ENCODE data around the gene PPP1R14B. TPM values are rescaled to one million over a fixed set of nuclear protein-coding genes. Genes with fewer than 3 reads are reported as not detected.

Gene PPP1R14B
- total RNA-seq, 4 donors from 2014 or later: 127 to 220 (median 158) TPM

GRCh38 chr11:64220798-64221197, 25.9 kb downstream of the PPP1R14B start:
- no peaks in the 10 kb centered on the region for H3K9me3 ChIP-seq
- no peaks in the 10 kb centered on the region for H3K27me3 ChIP-seq
- TF ChIP-seq EP300 (IDR thresholded peaks at IDR 0.05) (no peak), CTCF (IDR thresholded peaks at IDR 0.05) (no peak), POLR2AphosphoS5 (IDR thresholded peaks at IDR 0.05) (no peak), POLR2A (IDR thresholded peaks at IDR 0.05) (no peak)
- H3K36me3 ChIP-seq: peaks cover 8% of the 10 kb centered on the region
- DNase-seq (ENCODE audit: low spot score in 2 of 2): no peak
- H3K4me3 ChIP-seq: no peak overlapping the region
- no peak overlapping the region for H3K27ac ChIP-seq
- peaks cover 27% of the 10 kb centered on the region for H3K4me1 ChIP-seq
- 82% methylated on average over 5 of the region's 14 CpGs for WGBS

- Histone ChIP-seq H3K27me3 (no peaks in the 10 kb centered on the region), H3K36me3 (peaks cover 8% of the 10 kb centered on the region), H3K9me3 (no peaks in the 10 kb centered on the region), H3K4me3 (no peak overlapping the region), H3K27ac (no peak overlapping the region), H3K4me1 (peaks cover 22% of the 10 kb centered on the region)
- TF ChIP-seq CTCF (IDR thresholded peaks at IDR 0.05): no peak
- TF ChIP-seq POLR2A (IDR thresholded peaks at IDR 0.05): no peak
- no peak for TF ChIP-seq POLR2AphosphoS5 (IDR thresholded peaks at IDR 0.05)
- no peak for TF ChIP-seq EP300 (IDR thresholded peaks at IDR 0.05)
- DNase-seq (ENCODE audit: low spot score in 2 of 2): no peak
- 81% methylated on average over 5 of the region's 17 CpGs for WGBS
Observed at GRCh38 chr11:64220271-64220670, 26.5 kb downstream of the PPP1R14B start.

DNA sequence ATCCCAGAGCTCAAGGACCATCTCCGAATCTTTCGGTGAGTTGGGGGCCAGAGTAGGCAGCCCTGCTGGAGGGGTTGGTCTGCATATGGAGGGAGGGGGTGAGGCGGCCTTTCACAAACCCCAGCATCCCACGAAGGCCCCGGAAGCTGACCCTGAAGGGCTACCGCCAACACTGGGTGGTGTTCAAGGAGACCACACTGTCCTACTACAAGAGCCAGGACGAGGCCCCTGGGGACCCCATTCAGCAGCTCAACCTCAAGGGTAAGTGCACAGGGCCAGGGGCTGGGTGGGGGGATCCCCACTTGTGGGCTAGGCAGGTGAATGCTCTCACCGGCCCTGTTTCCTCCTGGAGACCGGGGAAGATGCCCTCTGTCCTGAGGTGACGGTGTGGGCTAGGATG, 27.0 kb downstream of the PPP1R14B start:
- Histone ChIP-seq H3K9me3 (no peaks in the 10 kb centered on the region), H3K36me3 (peaks cover 8% of the 10 kb centered on the region), H3K4me1 (peaks cover 17% of the 10 kb centered on the region), H3K27ac (no peak overlapping the region), H3K4me3 (no peak overlapping the region), H3K27me3 (no peaks in the 10 kb centered on the region)
- TF ChIP-seq CTCF (IDR thresholded peaks at IDR 0.05): no peak
- TF ChIP-seq EP300 (IDR thresholded peaks at IDR 0.05): no peak
- no peak for TF ChIP-seq POLR2AphosphoS5 (IDR thresholded peaks at IDR 0.05)
- no peak for TF ChIP-seq POLR2A (IDR thresholded peaks at IDR 0.05)
- no CpG with 5 or more reads among the region's 10 CpGs for WGBS
- no peak for DNase-seq (ENCODE audit: low spot score in 2 of 2)

DNA sequence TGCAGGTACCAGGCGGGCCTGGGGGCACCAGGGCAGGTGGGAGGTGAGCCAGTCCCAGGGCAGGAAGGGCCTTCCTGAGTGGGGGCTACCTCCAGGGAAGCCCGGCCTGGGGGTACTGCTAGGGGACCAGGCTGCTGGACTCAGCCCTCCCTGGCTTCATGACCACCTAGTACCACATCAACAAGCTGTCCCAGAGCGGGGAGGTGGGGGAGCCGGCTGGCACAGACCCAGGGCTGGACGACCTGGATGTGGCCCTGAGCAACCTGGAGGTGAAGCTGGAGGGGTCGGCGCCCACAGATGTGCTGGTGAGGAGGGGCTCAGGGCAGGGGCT, 27.4 kb downstream of the PPP1R14B start:
- no peaks in the 10 kb centered on the region for H3K27me3 ChIP-seq
- no peak overlapping the region for H3K4me3 ChIP-seq
- WGBS: 70% methylated on average over 2 of the region's 7 CpGs
- H3K27ac ChIP-seq: no peak overlapping the region
- DNase-seq (ENCODE audit: low spot score in 2 of 2): no peak
- TF ChIP-seq CTCF (IDR thresholded peaks at IDR 0.05): no peak
- no peak for TF ChIP-seq EP300 (IDR thresholded peaks at IDR 0.05)
- no peak for TF ChIP-seq POLR2AphosphoS5 (IDR thresholded peaks at IDR 0.05)
- no peak for TF ChIP-seq POLR2A (IDR thresholded peaks at IDR 0.05)
- H3K9me3 ChIP-seq: no peaks in the 10 kb centered on the region
- peaks cover 13% of the 10 kb centered on the region for H3K4me1 ChIP-seq
- H3K36me3 ChIP-seq: peaks cover 8% of the 10 kb centered on the region

DNA sequence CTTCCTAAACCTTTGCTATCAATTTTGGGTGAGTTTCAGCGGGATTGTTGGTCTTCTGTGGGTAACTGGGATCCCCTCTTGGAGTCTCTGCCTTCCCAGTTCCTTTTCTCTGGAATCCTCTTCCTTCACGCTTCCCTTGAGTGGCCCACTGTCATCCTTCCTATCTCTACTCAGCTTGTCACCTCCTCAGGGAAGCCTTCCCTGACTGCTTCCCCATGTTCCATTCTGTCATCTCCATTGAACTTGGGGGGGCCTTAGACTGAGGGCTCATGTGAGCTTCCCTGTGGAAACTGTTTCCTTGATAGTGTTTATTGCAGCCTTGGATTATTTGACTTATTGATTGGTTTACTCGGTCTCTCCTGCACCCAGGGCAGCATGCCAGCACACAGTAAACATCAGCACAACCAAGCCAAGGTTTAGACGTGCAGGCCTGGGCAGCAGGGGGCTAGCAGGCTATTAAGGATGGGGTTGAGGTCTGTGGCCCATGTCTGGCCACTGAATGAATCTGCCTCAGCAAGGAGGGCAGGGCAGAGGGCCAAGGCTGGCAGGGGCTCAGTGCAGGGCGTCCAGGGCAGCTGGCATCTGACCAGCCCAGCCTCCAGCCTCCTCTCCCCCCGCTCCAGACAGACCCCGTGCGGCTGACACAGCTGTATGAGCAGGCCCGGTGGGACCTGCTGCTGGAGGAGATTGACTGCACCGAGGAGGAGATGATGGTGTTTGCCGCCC, 28.0 kb downstream of the PPP1R14B start:
- no peak overlapping the region for H3K27ac ChIP-seq
- TF ChIP-seq POLR2A (IDR thresholded peaks at IDR 0.05): no peak
- TF ChIP-seq EP300 (IDR thresholded peaks at IDR 0.05): no peak
- no peak for TF ChIP-seq CTCF (IDR thresholded peaks at IDR 0.05)
- no peak for TF ChIP-seq POLR2AphosphoS5 (IDR thresholded peaks at IDR 0.05)
- no peaks in the 10 kb centered on the region for H3K9me3 ChIP-seq
- no peak for DNase-seq (ENCODE audit: low spot score in 2 of 2)
- WGBS: 90% methylated on average over 3 of the region's 11 CpGs
- H3K27me3 ChIP-seq: no peaks in the 10 kb centered on the region
- H3K4me3 ChIP-seq: no peak overlapping the region
- peaks cover 8% of the 10 kb centered on the region for H3K36me3 ChIP-seq
- H3K4me1 ChIP-seq: peaks cover 8% of the 10 kb centered on the region
